ENCODE measurements around the gene SLC2A2.

Gene SLC2A2

GRCh38 chr3:171011109-171011872 lies 15.2 kb downstream of the SLC2A2 start:
- Histone ChIP-seq H4K8ac (ENCODE audit: low read length) (no peak overlapping the region), H3K9me3 (ENCODE audit: control insufficient read depth, low read length) (no peaks in the 10 kb centered on the region), H3K4me2 (ENCODE audit: low read length, poor library complexity, severe bottlenecking) (no peak overlapping the region), H3K23ac (ENCODE audit: low read length in 2 of 2) (no peak overlapping the region), H3K36me3 (ENCODE audit: control insufficient read depth in 1 of 2, insufficient read depth in 2 of 2, low read depth in 1 of 2, low read length in 2 of 2) (no peaks in the 10 kb centered on the region), H3K4me1 (ENCODE audit: control insufficient read depth, insufficient read depth, low read depth, low read length) (no peaks in the 10 kb centered on the region), H4K91ac (ENCODE audit: low read length) (no peak overlapping the region), H3K79me1 (replicated peaks; ENCODE audit: low read length, poor library complexity, severe bottlenecking) (no peaks in the 10 kb centered on the region), H3K18ac (ENCODE audit: low read depth in 1 of 2, low read length in 2 of 2) (no peak overlapping the region), H2BK15ac (ENCODE audit: low read depth, poor library complexity, severe bottlenecking) (no peak overlapping the region), H3K4me3 (ENCODE audit: insufficient read depth in 1 of 2, low read depth in 1 of 2, low read length in 2 of 2) (no peak overlapping the region), H2AFZ (ENCODE audit: low read depth, low read length) (no peak overlapping the region), H3K9ac (ENCODE audit: low read length) (no peak overlapping the region), H2BK5ac (ENCODE audit: low read depth, low read length, poor library complexity, severe bottlenecking) (no peak overlapping the region), H3K14ac (ENCODE audit: low read length in 2 of 2) (no peak overlapping the region), H2BK12ac (ENCODE audit: low read length in 2 of 2) (no peak overlapping the region), H3K27ac (ENCODE audit: low read length, poor library complexity, severe bottlenecking) (no peak overlapping the region), H3K4ac (ENCODE audit: low read depth in 1 of 2, low read length in 2 of 2) (no peak overlapping the region), H2AK5ac (ENCODE audit: low read length, severe bottlenecking) (no peak overlapping the region), H2BK120ac (ENCODE audit: low read depth, low read length) (no peak overlapping the region), H3K27me3 (ENCODE audit: control insufficient read depth in 1 of 2, insufficient read depth in 1 of 2, low read length in 2 of 2) (no peaks in the 10 kb centered on the region)
- no peak for DNase-seq
- 78% methylated on average over 2 of the region's 2 CpGs for WGBS

DNA sequence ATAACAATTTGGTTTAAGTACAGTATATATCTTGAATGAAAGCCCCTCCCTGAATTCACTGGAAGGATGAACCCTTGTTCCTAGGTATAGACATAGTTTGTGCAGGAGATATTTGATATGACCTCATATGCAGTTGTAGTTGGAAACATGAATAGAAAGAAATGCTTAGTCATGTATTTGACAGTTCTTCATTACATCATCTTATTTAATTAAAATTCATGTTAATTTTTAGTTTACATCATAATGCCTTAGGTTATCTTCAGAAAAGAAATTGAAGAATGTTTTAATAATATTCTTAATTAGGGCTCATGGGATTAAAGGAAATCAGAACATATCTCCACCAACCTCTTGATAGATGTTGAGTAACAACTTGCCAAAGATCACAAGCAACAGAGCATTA lies 19.2 kb downstream of the SLC2A2 start:
- Histone ChIP-seq H3K9me3 (ENCODE audit: control insufficient read depth, low read length) (no peaks in the 10 kb centered on the region), H3K4me1 (ENCODE audit: control insufficient read depth, insufficient read depth, low read depth, low read length) (no peaks in the 10 kb centered on the region), H4K91ac (ENCODE audit: low read length) (no peak overlapping the region), H3K9ac (ENCODE audit: low read length) (no peak overlapping the region), H3K18ac (ENCODE audit: low read depth in 1 of 2, low read length in 2 of 2) (no peak overlapping the region), H3K23ac (ENCODE audit: low read length in 2 of 2) (no peak overlapping the region), H3K14ac (ENCODE audit: low read length in 2 of 2) (no peak overlapping the region), H2AFZ (ENCODE audit: low read depth, low read length) (no peak overlapping the region), H3K27ac (ENCODE audit: low read length, poor library complexity, severe bottlenecking) (no peak overlapping the region), H2BK15ac (ENCODE audit: low read depth, poor library complexity, severe bottlenecking) (no peak overlapping the region), H3K27me3 (ENCODE audit: control insufficient read depth in 1 of 2, insufficient read depth in 1 of 2, low read length in 2 of 2) (no peaks in the 10 kb centered on the region), H4K8ac (ENCODE audit: low read length) (no peak overlapping the region), H2BK120ac (ENCODE audit: low read depth, low read length) (no peak overlapping the region), H3K4me3 (ENCODE audit: insufficient read depth in 1 of 2, low read depth in 1 of 2, low read length in 2 of 2) (no peak overlapping the region), H3K36me3 (ENCODE audit: control insufficient read depth in 1 of 2, insufficient read depth in 2 of 2, low read depth in 1 of 2, low read length in 2 of 2) (no peaks in the 10 kb centered on the region), H2BK5ac (ENCODE audit: low read depth, low read length, poor library complexity, severe bottlenecking) (no peak overlapping the region), H2BK12ac (ENCODE audit: low read length in 2 of 2) (no peak overlapping the region), H2AK5ac (ENCODE audit: low read length, severe bottlenecking) (no peak overlapping the region), H3K4me2 (ENCODE audit: low read length, poor library complexity, severe bottlenecking) (no peak overlapping the region), H3K79me1 (replicated peaks; ENCODE audit: low read length, poor library complexity, severe bottlenecking) (no peaks in the 10 kb centered on the region), H3K4ac (ENCODE audit: low read depth in 1 of 2, low read length in 2 of 2) (no peak overlapping the region)
- DNase-seq: no peak

DNA sequence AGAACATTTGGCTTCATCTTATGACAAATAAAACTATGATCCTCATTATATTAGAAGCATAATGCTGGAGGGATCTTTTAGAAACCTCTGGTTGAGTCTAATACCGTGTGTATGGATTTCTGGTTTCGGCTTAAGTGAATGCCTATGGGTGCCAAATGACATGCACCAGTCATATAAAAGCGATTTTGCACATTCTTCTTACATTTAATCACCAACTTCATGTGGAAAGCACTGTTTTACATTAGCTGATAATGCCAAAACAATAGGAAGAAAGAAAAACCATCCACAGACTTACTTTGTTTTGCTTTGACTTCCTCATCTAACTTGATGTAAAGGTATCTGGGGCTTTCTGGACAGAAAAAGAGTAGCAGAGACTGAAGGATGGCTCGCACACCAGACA lies 20.9 kb downstream of the SLC2A2 start:
- H3K18ac ChIP-seq (ENCODE audit: low read depth in 1 of 2, low read length in 2 of 2): no peak overlapping the region
- H3K23ac ChIP-seq (ENCODE audit: low read length in 2 of 2): no peak overlapping the region
- no peak overlapping the region for H3K4me2 ChIP-seq (ENCODE audit: low read length, poor library complexity, severe bottlenecking)
- H3K4me1 ChIP-seq (ENCODE audit: control insufficient read depth, insufficient read depth, low read depth, low read length): no peaks in the 10 kb centered on the region
- H3K27ac ChIP-seq (ENCODE audit: low read length, poor library complexity, severe bottlenecking): no peak overlapping the region
- H4K91ac ChIP-seq (ENCODE audit: low read length): no peak overlapping the region
- H3K27me3 ChIP-seq (ENCODE audit: control insufficient read depth in 1 of 2, insufficient read depth in 1 of 2, low read length in 2 of 2): no peaks in the 10 kb centered on the region
- no peak for DNase-seq
- no peak overlapping the region for H3K4me3 ChIP-seq (ENCODE audit: insufficient read depth in 1 of 2, low read depth in 1 of 2, low read length in 2 of 2)
- no peak overlapping the region for H2BK15ac ChIP-seq (ENCODE audit: low read depth, poor library complexity, severe bottlenecking)
- H3K79me1 ChIP-seq (replicated peaks; ENCODE audit: low read length, poor library complexity, severe bottlenecking): no peaks in the 10 kb centered on the region
- no peaks in the 10 kb centered on the region for H3K9me3 ChIP-seq (ENCODE audit: control insufficient read depth, low read length)
- no peak overlapping the region for H2AFZ ChIP-seq (ENCODE audit: low read depth, low read length)
- H3K14ac ChIP-seq (ENCODE audit: low read length in 2 of 2): no peak overlapping the region
- no peak overlapping the region for H4K8ac ChIP-seq (ENCODE audit: low read length)
- WGBS: 71% methylated on average over 1 of the region's 4 CpGs
- no peak overlapping the region for H2BK12ac ChIP-seq (ENCODE audit: low read length in 2 of 2)
- H2AK5ac ChIP-seq (ENCODE audit: low read length, severe bottlenecking): no peak overlapping the region
- H3K4ac ChIP-seq (ENCODE audit: low read depth in 1 of 2, low read length in 2 of 2): no peak overlapping the region
- H3K36me3 ChIP-seq (ENCODE audit: control insufficient read depth in 1 of 2, insufficient read depth in 2 of 2, low read depth in 1 of 2, low read length in 2 of 2): no peaks in the 10 kb centered on the region
- H3K9ac ChIP-seq (ENCODE audit: low read length): peak overlapping the region; percentile 55
- H2BK5ac ChIP-seq (ENCODE audit: low read depth, low read length, poor library complexity, severe bottlenecking): no peak overlapping the region
- H2BK120ac ChIP-seq (ENCODE audit: low read depth, low read length): no peak overlapping the region

DNA sequence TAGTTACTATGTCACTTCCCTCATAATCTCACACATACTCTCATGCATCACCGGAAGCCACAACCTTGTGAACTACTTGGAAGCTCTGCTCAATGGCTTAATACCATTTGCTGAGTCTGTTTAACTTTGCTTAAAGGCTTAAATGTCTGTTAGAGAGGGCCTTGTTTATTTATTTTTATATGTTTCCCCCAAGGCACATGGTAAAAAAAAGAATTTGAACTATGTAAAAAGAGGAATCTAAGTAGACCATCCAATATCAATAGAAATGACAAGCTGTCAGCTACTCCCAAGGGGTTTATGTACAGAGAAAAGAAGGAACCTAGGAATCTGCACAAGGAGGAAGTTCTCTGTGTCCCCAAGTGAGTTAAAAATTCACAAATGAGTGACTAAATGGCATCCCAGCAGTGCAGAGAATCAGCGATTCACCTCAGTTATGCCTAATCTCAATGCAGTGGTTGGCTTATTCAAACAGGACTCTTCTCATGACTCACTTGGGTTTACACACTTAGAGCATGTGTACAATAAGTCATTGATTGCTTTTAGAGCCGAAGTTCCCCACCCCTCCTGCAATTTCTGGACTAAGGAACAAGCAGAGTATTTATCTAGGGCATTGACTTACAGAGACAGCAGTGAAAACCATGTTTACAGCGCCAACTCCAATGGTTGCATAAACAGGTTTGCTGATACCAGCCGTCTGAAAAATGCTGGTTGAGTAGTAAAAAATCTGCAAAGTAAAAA lies 24.4 kb downstream of the SLC2A2 start:
- no peaks in the 10 kb centered on the region for H3K9me3 ChIP-seq (ENCODE audit: control insufficient read depth, low read length)
- DNase-seq: peak; percentile 71
- H3K27ac ChIP-seq (ENCODE audit: low read length, poor library complexity, severe bottlenecking): peak overlapping the region; percentile 86
- H3K23ac ChIP-seq (ENCODE audit: low read length in 2 of 2): no peak overlapping the region
- no peaks in the 10 kb centered on the region for H3K36me3 ChIP-seq (ENCODE audit: control insufficient read depth in 1 of 2, insufficient read depth in 2 of 2, low read depth in 1 of 2, low read length in 2 of 2)
- no peak overlapping the region for H4K8ac ChIP-seq (ENCODE audit: low read length)
- H2BK12ac ChIP-seq (ENCODE audit: low read length in 2 of 2): no peak overlapping the region
- 46% methylated on average over 4 of the region's 5 CpGs for WGBS
- H3K4me1 ChIP-seq (ENCODE audit: control insufficient read depth, insufficient read depth, low read depth, low read length): peaks cover 6% of the 10 kb centered on the region
- no peak overlapping the region for H3K14ac ChIP-seq (ENCODE audit: low read length in 2 of 2)
- no peak overlapping the region for H3K9ac ChIP-seq (ENCODE audit: low read length)
- H3K4me3 ChIP-seq (ENCODE audit: insufficient read depth in 1 of 2, low read depth in 1 of 2, low read length in 2 of 2): no peak overlapping the region
- H2BK120ac ChIP-seq (ENCODE audit: low read depth, low read length): no peak overlapping the region
- H3K27me3 ChIP-seq (ENCODE audit: control insufficient read depth in 1 of 2, insufficient read depth in 1 of 2, low read length in 2 of 2): no peaks in the 10 kb centered on the region
- H3K79me1 ChIP-seq (replicated peaks; ENCODE audit: low read length, poor library complexity, severe bottlenecking): no peaks in the 10 kb centered on the region
- no peak overlapping the region for H4K91ac ChIP-seq (ENCODE audit: low read length)
- no peak overlapping the region for H2BK15ac ChIP-seq (ENCODE audit: low read depth, poor library complexity, severe bottlenecking)
- H2AK5ac ChIP-seq (ENCODE audit: low read length, severe bottlenecking): peak overlapping the region; percentile 50
- H3K18ac ChIP-seq (ENCODE audit: low read depth in 1 of 2, low read length in 2 of 2): peak overlapping the region; percentile 56 to 77
- H2AFZ ChIP-seq (ENCODE audit: low read depth, low read length): no peak overlapping the region
- no peak overlapping the region for H3K4me2 ChIP-seq (ENCODE audit: low read length, poor library complexity, severe bottlenecking)
- H2BK5ac ChIP-seq (ENCODE audit: low read depth, low read length, poor library complexity, severe bottlenecking): no peak overlapping the region
- H3K4ac ChIP-seq (ENCODE audit: low read depth in 1 of 2, low read length in 2 of 2): no peak overlapping the region

Data from mesenchymal stem cell (in vitro differentiated cells and primary cell).